A549 (cell line): Measurements from ENCODE around the gene PALLD. TPM values are rescaled to one million over a fixed set of nuclear protein-coding genes. Genes with fewer than 3 reads are reported as not detected.
A peak's percentile ranks its signal among the peaks of the same experiment; 100 is the strongest.

Source experiments
- ATAC-seq, 2 experiments: fragments of 200-7000 bp in 1 of 2; fragments of >200 bp in 1 of 2; cut with Nextera tagmentation in 1 of 2; cut with Tn5 transposase in 1 of 2; 3 replicates each; pipeline versions ENCODE4 v1.8.0 to v1.9.1; 2018 to 2020; ENCODE audit warnings: mild to moderate bottlenecking in 1 of 2, moderate library complexity in 1 of 2
- CTCF ChIA-PET: fragments of 300-600 bp; sonication (Branson Sonifier 250); formaldehyde crosslinking; extraction: SDS; loops from one replicate; lab custom pipeline; 2021; ENCODE audit warnings: antibody characterized with exemption, inconsistent platforms; lab: Yijun Ruan, JAX
- POLR2A ChIA-PET: fragments of 350-600 bp; formaldehyde crosslinking; extraction: SDS; loops from one replicate; lab custom pipeline; 2021; ENCODE audit warnings: antibody characterized with exemption, inconsistent platforms; lab: Yijun Ruan, JAX
- DNase-seq, 2 experiments: peaks; one replicate each; pipeline versions ENCODE4 v3.0.0 to v3.0.0-alpha.2; 2011 to 2016; ENCODE audit warnings: low read depth in 1 of 2, low spot score in 1 of 2
- FAIRE-seq: peaks from 2 replicates; lab custom pipeline; 2011; peaks lifted over from hg19 to GRCh38; lab: Jason Lieb, UNC
- H3K27ac ChIP-seq, 2 experiments: fragments of >200 bp; sonication (Bioruptor Twin); formaldehyde crosslinking; 3 replicates each; pipeline ENCODE4 v1.5.1; 2016 to 2017
- H3K4me1 ChIP-seq: fragments of >200 bp; sonication (Bioruptor Twin); formaldehyde crosslinking; 3 replicates; pipeline ENCODE4 v1.6.1; 2016
- H3K4me2 ChIP-seq: fragments of >200 bp; sonication (Bioruptor Twin); formaldehyde crosslinking; 3 replicates; pipeline ENCODE4 v1.6.1; 2016
- H3K4me3 ChIP-seq: fragments of >200 bp; sonication (Bioruptor Twin); formaldehyde crosslinking; 3 replicates; pipeline ENCODE4 v1.5.1; 2016
- H3K9me3 ChIP-seq: fragments of >200 bp; sonication (Bioruptor Twin); formaldehyde crosslinking; 3 replicates; pipeline ENCODE4 v1.6.1; 2016
- BHLHE40 ChIP-seq: IDR thresholded peaks from 2 replicates; pipeline ENCODE4 v1.6.1; 2012; ENCODE audit warnings: low read depth, low read length, inconsistent platforms
- CBX8 ChIP-seq: fragments of 200-600 bp; sonication (generic); IDR thresholded peaks from 2 replicates; pipeline ENCODE4 v1.6.1; 2016
- CEBPB ChIP-seq, 2 experiments: fragments of >200 bp in 1 of 2; sonication (Bioruptor Twin) in 1 of 2; formaldehyde crosslinking in 1 of 2; IDR thresholded peaks; 2 replicates each; pipeline ENCODE4 v1.6.1; 2012 to 2016
- CTCF ChIP-seq: fragments of >200 bp; sonication (Bioruptor Twin); formaldehyde crosslinking; IDR thresholded peaks from 3 replicates; pipeline ENCODE4 v1.5.1; 2016
- EHMT2 ChIP-seq: fragments of 200-600 bp; sonication (generic); IDR thresholded peaks from 2 replicates; pipeline ENCODE4 v1.6.1; 2016; ENCODE audit warnings: antibody characterized with exemption, low read depth, mild to moderate bottlenecking, moderate library complexity
- ELK1 ChIP-seq: fragments of 150-350 bp; IDR thresholded peaks from 2 replicates; pipeline ENCODE4 v1.6.1; 2014; ENCODE audit warnings: low read depth, mild to moderate bottlenecking, low read length
- EP300 ChIP-seq, 2 experiments: fragments of >200 bp; sonication (Bioruptor Twin); formaldehyde crosslinking; IDR thresholded peaks; 2 replicates in 1 of 2; 3 replicates in 1 of 2; pipeline ENCODE4 v1.6.1; 2016 to 2017
- ESRRA ChIP-seq: fragments of 150-350 bp; IDR thresholded peaks from 2 replicates; pipeline ENCODE4 v1.6.1; 2014; ENCODE audit warnings: mild to moderate bottlenecking, low read length, borderline replicate concordance
- FOXS1 ChIP-seq: fragments of 250-450 bp; sonication (Bioruptor Pico); IDR thresholded peaks from 2 replicates; pipeline ENCODE4 v1.5.0; 2020; ENCODE audit warnings: mild to moderate bottlenecking, moderate library complexity
- HDAC2 ChIP-seq: fragments of 200-600 bp; sonication (generic); IDR thresholded peaks from 2 replicates; pipeline ENCODE4 v1.6.1; 2016
- HES2 ChIP-seq: fragments of >200 bp; sonication (Bioruptor Twin); formaldehyde crosslinking; IDR thresholded peaks from 2 replicates; pipeline ENCODE4 v1.6.1; 2016
- HEYL ChIP-seq: fragments of 250-450 bp; sonication (Bioruptor Pico); IDR thresholded peaks from 2 replicates; pipeline ENCODE4 v1.8.0; 2021; ENCODE audit warnings: mild to moderate bottlenecking, moderate library complexity
- HMGXB4 ChIP-seq: fragments of 250-450 bp; sonication (Bioruptor Pico); IDR thresholded peaks from 2 replicates; pipeline ENCODE4 v1.5.0; 2021; ENCODE audit warnings: mild to moderate bottlenecking, moderate library complexity, borderline replicate concordance
- HOXA7 ChIP-seq: fragments of 250-450 bp; sonication (Bioruptor Pico); IDR thresholded peaks from 2 replicates; pipeline ENCODE4 v1.5.0; 2020; ENCODE audit warnings: mild to moderate bottlenecking, moderate library complexity
- HOXB13 ChIP-seq: fragments of 250-450 bp; sonication (Bioruptor Pico); IDR thresholded peaks from 2 replicates; pipeline ENCODE4 v1.5.0; 2020; ENCODE audit warnings: low read depth, mild to moderate bottlenecking, moderate library complexity
- HOXB5 ChIP-seq: fragments of 250-450 bp; sonication (Bioruptor Pico); IDR thresholded peaks from 2 replicates; pipeline ENCODE4 v1.5.0; 2020; ENCODE audit warnings: mild to moderate bottlenecking, moderate library complexity
- JUNB ChIP-seq: fragments of >200 bp; sonication (Bioruptor Twin); formaldehyde crosslinking; IDR thresholded peaks from 2 replicates; pipeline ENCODE4 v1.6.1; 2016
- KDM1A ChIP-seq: fragments of 200-600 bp; sonication (generic); IDR thresholded peaks from 2 replicates; pipeline ENCODE4 v1.6.1; 2016; ENCODE audit warnings: low read depth, mild to moderate bottlenecking
- MAX ChIP-seq: IDR thresholded peaks from 2 replicates; pipeline ENCODE4 v1.6.1; 2012
- MAZ ChIP-seq: fragments of 150-350 bp; IDR thresholded peaks from 2 replicates; pipeline ENCODE4 v1.6.1; 2014; ENCODE audit warnings: antibody characterized with exemption, low read depth, low read length, borderline replicate concordance
- NR3C1 ChIP-seq: fragments of >200 bp; sonication (Bioruptor Twin); formaldehyde crosslinking; IDR thresholded peaks from 3 replicates; pipeline ENCODE4 v1.6.1; 2017
- RARB ChIP-seq: fragments of 250-450 bp; sonication (Bioruptor Pico); IDR thresholded peaks from 2 replicates; pipeline ENCODE4 v1.8.0; 2021; ENCODE audit warnings: mild to moderate bottlenecking, moderate library complexity
- RCOR1 ChIP-seq: fragments of 150-350 bp; IDR thresholded peaks from 2 replicates; pipeline ENCODE4 v1.6.1; 2014; ENCODE audit warnings: antibody characterized with exemption, low read length, low read depth
- REST ChIP-seq: fragments of 200-600 bp; sonication (generic); IDR thresholded peaks from 2 replicates; pipeline ENCODE4 v1.6.1; 2016; ENCODE audit warnings: antibody characterized with exemption, mild to moderate bottlenecking, moderate library complexity
- RNF2 ChIP-seq: fragments of 200-600 bp; sonication (generic); IDR thresholded peaks from 2 replicates; pipeline ENCODE4 v1.6.1; 2016; ENCODE audit warnings: low read depth, mild to moderate bottlenecking, antibody characterized with exemption, moderate library complexity, borderline replicate concordance
- SREBF2 ChIP-seq: fragments of 450-650 bp; IDR thresholded peaks from 2 replicates; pipeline ENCODE4 v1.6.1; 2014; ENCODE audit warnings: mild to moderate bottlenecking, moderate library complexity
- USF2 ChIP-seq: fragments of 450-650 bp; IDR thresholded peaks from 2 replicates; pipeline ENCODE4 v1.6.1; 2014; ENCODE audit warnings: antibody characterized with exemption
- ZSCAN20 ChIP-seq: fragments of 250-450 bp; sonication (Bioruptor Pico); IDR thresholded peaks from 2 replicates; pipeline ENCODE4 v1.8.0; 2022; ENCODE audit warnings: mild to moderate bottlenecking, moderate library complexity
- WGBS: methylation state at CpG from one replicate; pipeline ENCODE4 v1.1.6; 2017; ENCODE audit errors: missing lambda C conversion rate; 5-methylcytosine and 5-hydroxymethylcytosine counted together
- polyA plus RNA-seq, 4 experiments: library from polyadenylated mRNA; depleted of rRNA in 3 of 4; stranded (reverse); fragments of >200 nt; fragmentation: RNase III in 1 of 4; extraction: RNeasy Plus Mini Kit Qiagen cat#74134 plus additional on column Dnase treatment in 1 of 4; gene quantifications; 2 replicates in 3 of 4; 3 replicates in 1 of 4; pipeline ENCODE4 v1.2.3, GENCODE V29; 2011 to 2017

The PALLD gene
- polyA plus RNA-seq, 2 of the 4 experiments (the other 2 are of a cell fraction): 88.8 to 113 TPM

- FAIRE-seq (no peak), DNase-seq (peak in 1 of 2 experiments; percentile 13), ATAC-seq (no peak)
- WGBS: 91% methylated on average over 10 of the region's 10 CpGs
- ChIA-PET CTCF (interaction anchor here (1.0 kb wide), 1 partner anchor 199 kb away, joined by 3 read pairs; no protein-coding TSS in a partner anchor), POLR2A (no interaction called here)
- TF ChIP-seq HOXB13 (CRISPR knock-in tag): no peak
- no peak for TF ChIP-seq EHMT2
- TF ChIP-seq KDM1A: no peak
- TF ChIP-seq HDAC2: no peak
- TF ChIP-seq CBX8: no peak
- TF ChIP-seq RARB (CRISPR knock-in tag): no peak
- no peak for TF ChIP-seq CTCF
- no peak for TF ChIP-seq HES2
- TF ChIP-seq HOXA7: no peak
- TF ChIP-seq RCOR1: no peak
- TF ChIP-seq MAX: no peak
- no peak for TF ChIP-seq JUNB
- no peak for TF ChIP-seq CEBPB (IDR thresholded peaks at IDR 0.05)
- no peak for TF ChIP-seq ELK1
- no peak for TF ChIP-seq ZSCAN20 (CRISPR knock-in tag)
- no peak for TF ChIP-seq REST
- no peak for TF ChIP-seq FOXS1
- TF ChIP-seq SREBF2: no peak
- H3K4me1 ChIP-seq: peaks cover 39% of the 10 kb centered on the region
- H3K4me3 ChIP-seq: no peak overlapping the region
- H3K9me3 ChIP-seq: no peaks in the 10 kb centered on the region
- 0 out of 3 replicates have a peak overlapping the region, but pooled peaks have one; percentile 10 for H3K4me2 ChIP-seq
- peak overlapping the region; percentile 14 to 34; a peak in 3 of 6 replicates for H3K27ac ChIP-seq
Observed at GRCh38 chr4:168784786-168785461, 288.1 kb downstream of the PALLD start.

- FAIRE-seq (no peak), ATAC-seq (peak; percentile 13 to 50; a peak in 3 of 6 replicates), DNase-seq (no peak)
- Histone ChIP-seq H3K4me2 (peak overlapping the region; percentile 97), H3K9me3 (no peaks in the 10 kb centered on the region), H3K27ac (peak overlapping the region; percentile 80 to 84), H3K4me1 (peaks cover 52% of the 10 kb centered on the region), H3K4me3 (peak overlapping the region; percentile 28; the same call in 2 of the 3 replicates)
- 73% methylated on average over 1 of the region's 1 CpG for WGBS
- ChIA-PET POLR2A (no interaction called here), CTCF (no interaction called here)
- TF ChIP-seq ESRRA: no peak
- no peak for TF ChIP-seq HOXB5 (CRISPR knock-in tag)
- no peak for TF ChIP-seq HDAC2
- TF ChIP-seq MAZ: no peak
- TF ChIP-seq HEYL: no peak
- TF ChIP-seq USF2: no peak
- TF ChIP-seq HOXB13 (CRISPR knock-in tag): no peak
- no peak for TF ChIP-seq BHLHE40
- no peak for TF ChIP-seq NR3C1
- no peak for TF ChIP-seq HMGXB4 (CRISPR knock-in tag)
- TF ChIP-seq RNF2: no peak
- TF ChIP-seq EP300 (IDR thresholded peaks at IDR 0.05): no peak
Observed at GRCh38 chr4:168787334-168787733, 290.5 kb downstream of the PALLD start.
